Germinal center (tissue), 1 donor: ENCODE measurements around the gene C1orf94.
A peak's percentile ranks its signal among the peaks of the same experiment; 100 is the strongest.

Source experiments
- DNase-seq: peaks from one replicate; pipeline ENCODE4 v3.0.0; 2012; ENCODE audit warnings: mixed read lengths, low spot score

Gene C1orf94, protein sequence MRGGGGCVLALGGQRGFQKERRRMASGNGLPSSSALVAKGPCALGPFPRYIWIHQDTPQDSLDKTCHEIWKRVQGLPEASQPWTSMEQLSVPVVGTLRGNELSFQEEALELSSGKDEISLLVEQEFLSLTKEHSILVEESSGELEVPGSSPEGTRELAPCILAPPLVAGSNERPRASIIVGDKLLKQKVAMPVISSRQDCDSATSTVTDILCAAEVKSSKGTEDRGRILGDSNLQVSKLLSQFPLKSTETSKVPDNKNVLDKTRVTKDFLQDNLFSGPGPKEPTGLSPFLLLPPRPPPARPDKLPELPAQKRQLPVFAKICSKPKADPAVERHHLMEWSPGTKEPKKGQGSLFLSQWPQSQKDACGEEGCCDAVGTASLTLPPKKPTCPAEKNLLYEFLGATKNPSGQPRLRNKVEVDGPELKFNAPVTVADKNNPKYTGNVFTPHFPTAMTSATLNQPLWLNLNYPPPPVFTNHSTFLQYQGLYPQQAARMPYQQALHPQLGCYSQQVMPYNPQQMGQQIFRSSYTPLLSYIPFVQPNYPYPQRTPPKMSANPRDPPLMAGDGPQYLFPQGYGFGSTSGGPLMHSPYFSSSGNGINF

DNA sequence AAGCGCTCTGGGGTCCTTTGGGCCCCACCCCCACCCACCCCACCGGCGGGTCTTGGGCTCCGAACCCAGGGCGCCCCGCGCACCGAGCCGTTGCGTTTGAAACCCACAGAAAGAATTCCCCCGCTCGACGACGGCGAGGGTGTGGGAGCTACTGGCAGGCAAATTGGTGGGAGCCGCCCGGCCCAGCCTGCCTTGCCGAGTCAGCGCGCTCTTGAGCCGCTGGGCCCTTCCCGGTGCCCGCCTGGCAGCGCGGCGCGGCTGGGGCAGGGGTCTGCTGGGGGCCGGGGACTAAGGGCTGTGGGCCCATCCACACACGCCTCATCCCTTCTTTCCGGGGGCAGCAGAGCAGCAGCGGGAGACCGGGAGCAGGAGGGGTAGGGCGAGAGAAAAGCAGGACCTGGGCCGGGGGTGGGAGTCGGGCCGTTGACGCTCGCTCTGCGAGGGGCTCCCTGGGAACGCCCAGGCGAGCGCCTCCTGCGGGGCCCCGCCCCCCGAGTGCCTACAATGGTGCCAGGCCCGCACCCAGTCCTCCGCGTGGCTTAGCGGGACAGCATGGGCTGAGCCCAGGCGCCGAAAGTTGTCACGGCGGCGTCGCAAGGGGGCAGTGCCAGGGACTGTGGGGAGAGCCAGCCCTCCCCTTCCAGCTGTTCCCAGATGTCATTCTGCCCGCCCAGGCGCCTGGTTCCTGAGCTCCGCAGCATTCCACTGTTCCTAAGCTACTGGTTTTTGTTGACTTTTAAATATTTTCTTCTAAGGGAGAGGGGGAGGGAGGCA lies at the start of gene C1orf94:
Gene C1orf94 (plus strand): TSS at position 78 of the 774 bp plus-strand sequence. CDS start 883 bp downstream, outside the sequence.
- DNase-seq, result no peak

DNA sequence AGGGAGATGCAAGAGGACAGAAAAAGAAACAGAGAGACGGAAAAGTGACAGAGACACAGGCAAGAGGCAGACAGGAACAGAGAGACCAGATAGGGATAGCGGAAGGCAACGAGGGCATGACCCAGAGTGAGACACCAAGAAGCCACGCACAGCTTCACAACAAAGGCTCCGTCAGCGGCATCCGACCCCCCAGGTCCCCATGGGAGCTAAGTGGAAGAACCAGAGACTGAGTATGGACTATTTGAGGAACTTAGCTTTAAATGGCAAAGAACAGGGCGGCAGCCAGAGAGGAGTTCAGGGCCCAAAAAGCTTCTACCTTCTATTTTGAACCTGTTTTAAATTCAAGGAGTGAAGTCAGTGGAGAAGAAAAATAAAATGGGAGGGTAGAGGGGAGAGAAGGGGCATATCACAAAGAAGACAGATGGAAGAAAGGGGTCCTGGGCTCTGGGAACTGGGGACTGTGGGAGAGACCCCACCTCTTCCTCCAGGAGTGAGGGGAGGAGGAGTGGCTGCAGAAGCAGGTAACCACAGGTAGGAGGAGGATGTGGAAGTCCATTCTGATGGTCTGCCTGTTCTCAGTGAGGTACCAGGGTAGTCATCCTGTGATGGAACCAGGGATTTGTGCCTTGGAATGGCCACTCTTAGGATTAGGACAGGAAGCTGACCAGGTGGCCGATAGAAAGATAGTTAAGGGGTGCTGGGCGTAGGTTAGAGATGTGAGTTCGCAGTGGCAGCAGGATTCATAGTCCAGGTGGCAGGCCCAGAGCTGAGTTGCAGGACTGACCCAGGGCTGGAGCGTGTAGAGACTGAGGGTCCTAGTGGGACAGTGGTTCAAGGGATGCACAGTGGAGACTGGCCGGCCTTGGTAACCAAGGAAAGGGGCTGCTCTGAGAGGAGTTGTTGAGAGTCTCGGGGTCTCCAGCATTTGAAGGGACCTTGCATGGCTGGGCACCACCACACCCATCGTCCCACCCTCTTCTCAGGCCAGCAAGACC lies 49.4 kb upstream of the C1orf94 start:
- no peak for DNase-seq

DNA sequence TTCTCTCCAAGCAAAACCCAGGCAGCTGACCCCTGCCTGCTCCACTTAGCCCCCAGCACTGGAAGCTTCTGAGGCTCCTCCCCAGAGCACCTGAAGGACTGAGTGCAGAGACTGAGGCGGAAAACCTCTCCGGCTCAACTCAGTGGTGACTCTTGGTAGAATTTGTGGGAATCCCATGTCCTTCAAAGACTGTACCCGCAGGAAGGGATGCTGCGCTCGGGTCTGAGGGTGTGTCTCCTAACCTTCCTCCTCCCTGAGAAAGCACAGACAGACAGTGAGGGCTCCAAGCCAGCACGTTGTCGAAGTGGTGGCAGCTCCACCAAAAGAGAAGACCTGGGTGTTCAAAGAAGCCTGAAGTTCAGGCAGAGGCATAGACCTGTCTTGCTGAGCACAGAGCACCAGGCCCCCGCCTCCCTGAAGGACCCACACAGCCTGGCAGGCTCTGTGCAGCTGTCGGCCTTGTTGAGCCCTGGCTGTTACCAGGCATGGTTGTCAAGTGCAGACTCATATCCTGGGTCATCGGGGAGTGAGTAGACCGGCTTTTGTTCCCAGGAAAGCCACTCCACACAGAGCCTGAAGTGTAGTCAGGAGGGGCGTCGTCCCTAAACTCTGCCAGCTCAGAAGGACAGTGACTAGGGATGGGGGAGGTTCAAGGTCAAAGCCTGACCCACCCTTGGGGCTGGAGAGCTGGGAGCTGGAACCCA lies 48.4 kb upstream of the C1orf94 start:
- DNase-seq, result no peak

DNA sequence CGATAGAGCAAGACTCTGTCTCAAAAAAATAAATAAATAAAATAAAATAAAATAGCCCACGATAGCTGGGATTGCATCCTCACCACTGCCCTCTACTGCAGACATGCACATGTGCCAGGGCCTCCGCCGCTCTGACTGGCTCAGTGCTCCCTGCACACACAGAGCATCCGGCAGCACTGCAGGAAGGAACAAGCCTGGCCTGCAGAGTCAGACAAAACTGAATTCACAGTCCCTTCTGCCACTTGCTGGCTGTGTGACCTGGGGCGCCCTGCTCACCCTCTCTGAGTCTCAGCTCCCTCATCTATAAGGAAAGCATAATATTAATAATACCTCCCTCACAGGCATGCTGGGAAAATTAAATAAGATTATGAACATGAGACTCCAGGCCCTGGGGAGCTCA lies 47.1 kb upstream of the C1orf94 start:
- no peak for DNase-seq

DNA sequence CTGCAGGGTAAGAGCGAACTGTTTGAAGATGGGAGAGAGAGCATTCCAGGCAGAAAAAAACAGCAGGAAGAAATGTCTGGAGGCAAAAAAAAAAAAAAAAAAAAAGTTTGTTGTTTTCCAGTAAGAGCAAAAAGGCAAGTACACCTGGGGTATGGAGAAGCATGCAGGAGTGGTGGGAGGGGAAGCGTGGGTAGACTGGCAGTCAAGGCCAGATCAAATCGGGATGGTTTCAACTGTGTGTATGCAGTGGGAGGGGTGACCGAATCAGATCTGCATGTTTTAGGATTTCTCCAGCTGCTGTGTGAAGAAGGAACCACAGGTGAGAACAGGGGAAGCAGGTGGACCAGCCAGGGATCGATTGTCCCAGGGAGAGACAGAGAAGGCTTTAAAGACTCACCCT lies 46.4 kb upstream of the C1orf94 start:
- no peak for DNase-seq

DNA sequence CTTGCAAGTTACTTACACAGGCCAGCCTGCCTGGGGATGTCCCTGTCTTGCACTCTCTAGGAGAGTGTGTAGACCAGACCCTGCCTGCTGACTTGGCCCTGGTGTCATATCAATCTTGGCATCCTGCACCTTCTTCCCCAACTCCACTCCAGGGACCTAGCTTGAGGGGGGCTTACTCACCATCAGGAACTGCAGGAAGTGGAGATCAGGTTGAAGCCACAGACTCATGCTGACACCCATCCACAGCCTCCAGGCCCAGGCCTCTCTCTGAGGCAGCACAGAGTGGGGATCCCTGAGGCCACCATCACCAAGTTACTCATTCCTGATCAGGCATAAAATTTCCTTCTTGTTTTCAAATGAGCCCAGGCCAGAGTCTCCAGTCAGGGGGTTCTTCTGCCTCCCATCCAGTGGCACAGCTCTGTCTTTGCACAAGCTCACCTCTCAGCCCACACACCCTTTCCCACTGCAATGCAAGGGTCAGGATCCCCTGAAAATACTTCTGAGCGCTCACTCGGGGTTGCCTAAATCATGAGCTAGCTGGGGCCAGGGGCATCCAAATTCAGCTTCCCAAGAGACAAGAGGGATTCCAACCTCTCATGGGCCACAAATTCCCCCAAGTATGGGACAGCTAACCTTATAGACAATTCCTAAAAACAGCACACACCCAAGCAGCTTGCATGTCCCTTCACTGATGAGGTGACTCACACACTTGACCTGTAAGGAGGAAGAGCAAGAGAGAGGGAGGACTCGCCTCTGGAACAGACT lies 45.1 kb upstream of the C1orf94 start:
- DNase-seq, result no peak

DNA sequence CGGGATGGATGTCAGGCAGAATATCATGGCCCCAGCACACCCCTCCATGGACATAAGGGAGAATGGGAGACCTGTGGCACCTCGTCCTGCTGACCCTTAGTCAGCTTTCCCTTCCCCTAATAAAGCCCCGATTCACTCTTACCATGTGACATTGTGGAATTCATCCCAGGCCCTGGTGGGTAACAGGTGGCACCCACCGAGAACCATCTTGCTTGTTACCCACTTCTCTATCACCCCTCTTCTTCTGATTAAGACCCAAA lies 44.6 kb upstream of the C1orf94 start:
- no peak for DNase-seq

DNA sequence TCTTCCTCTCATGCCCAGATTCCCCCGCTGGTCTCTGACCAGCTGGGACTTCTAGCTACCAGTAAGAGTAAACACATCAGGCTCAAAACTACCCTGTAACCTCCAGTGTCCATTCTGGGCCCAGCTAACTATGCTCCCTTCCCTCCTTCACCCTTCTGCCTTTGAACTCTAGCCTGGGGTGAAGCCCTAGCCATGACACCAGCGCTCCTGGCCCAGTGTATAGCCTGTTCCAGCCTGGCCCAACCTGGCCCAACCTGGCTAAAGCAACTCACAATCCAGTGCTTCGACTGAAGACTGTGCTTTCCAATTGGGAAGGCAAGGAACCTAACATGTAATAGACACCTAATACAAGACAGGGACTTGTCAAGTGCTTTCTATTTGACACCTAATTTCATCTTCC lies 39.3 kb upstream of the C1orf94 start:
- no peak for DNase-seq

DNA sequence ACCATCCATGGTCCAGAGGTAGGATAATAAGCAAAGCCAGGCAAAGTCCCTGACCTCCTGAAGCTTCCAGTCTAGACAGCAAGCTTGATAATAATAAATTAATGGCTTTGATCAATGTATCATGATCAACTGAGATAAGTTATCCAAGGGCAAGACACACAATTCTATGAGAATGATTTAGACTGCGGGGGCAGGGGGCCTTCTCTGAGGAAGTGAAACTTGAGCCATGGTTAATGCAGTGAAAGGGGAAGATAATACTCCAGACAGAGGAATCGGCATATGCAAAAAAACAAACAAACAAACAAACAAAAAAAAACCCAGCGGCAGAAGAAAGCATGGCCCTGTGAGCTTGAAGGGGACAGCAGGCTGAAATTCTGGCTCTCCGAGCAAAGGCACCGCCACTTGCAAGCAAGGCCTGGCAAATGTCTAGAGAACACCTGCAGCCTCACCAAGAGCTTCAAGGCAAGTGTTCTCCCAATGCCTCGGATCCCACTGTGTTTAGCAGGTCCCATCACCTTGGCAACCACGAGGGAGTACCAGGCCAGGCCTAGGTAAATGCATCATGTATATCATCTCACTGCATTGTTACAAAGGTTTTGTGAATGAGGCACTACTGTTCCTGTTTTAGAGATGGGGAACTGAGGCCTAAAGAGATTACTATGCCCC lies 36.6 kb upstream of the C1orf94 start:
- DNase-seq, result peak; percentile 31

DNA sequence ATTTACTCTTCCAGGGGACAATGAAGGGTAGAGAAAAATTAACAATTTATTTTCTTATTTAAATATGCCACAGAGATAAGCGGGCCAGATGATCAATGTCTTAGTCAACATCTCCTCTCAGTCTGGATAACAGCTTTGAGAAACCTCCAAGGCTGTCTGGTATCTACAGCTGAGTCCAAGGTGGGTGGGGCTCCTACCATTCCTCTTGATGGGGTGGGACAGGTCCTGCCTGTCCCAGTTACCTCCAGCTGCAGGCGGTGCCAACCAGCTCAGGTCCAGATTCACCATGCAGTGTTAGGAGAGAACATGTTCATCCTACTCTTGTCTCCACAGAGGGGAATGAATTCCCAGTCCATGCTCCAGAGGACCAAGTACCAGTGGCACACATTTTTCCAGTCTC lies 32.7 kb upstream of the C1orf94 start:
- DNase-seq, result no peak

DNA sequence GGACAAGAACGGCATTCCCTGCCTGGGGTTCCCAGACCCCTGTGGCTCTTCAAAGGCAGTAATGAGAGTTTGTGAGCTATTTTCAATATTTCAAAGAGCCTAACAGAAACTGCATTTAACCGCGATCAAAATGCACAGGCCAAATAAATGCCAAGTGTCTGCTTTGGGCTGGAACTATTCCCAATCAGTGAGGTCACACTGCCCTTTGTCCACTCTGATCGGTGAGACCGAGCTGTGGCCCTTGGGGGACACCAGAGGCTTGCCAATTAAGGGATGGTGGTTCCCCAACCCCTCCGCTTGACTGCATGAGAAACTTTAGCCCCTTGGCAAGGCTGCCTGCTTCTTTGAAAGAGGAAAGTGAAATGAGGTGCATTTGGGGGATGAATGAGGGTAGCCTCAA lies 31.9 kb upstream of the C1orf94 start:
- no peak for DNase-seq

DNA sequence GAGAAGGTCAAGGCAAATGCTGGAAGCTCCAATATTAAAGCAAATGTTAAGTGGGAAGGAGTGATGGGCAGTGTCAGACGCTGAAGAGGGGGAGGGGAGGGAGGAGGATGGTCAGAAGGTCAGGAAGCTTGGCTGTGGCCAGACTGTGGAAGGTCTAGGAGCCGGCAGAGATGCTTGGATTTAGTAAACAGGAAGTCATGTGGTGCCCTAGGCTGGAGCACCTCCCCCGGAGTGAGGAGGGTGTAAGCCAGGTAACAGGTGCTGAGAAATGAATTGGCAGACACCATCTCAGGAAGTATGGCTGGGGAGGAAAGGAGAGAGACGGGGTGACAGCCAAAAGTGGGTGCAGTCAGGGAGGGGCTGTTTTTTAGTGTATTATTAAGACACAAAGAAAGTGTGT lies 29.4 kb upstream of the C1orf94 start:
- no peak for DNase-seq

DNA sequence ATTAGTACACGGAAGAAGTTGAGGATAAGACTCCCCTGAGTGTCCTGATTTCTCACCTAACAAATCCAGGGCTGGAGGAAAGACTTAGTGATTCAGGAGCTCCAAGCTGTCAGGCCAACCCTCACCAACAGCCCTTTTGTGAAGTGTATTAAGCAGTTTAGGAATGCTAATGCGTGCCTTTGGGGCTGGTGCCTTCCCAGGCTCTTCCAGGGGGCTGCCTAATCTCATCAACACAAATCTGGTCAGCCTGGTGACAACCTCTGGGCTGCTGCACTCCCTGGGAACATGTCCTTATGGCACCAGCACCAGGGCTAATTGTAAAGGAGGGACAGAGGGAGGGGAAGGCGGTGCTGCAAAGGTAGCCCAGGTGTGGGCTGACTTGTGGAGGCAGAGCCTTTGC lies 27.2 kb upstream of the C1orf94 start:
- no peak for DNase-seq

DNA sequence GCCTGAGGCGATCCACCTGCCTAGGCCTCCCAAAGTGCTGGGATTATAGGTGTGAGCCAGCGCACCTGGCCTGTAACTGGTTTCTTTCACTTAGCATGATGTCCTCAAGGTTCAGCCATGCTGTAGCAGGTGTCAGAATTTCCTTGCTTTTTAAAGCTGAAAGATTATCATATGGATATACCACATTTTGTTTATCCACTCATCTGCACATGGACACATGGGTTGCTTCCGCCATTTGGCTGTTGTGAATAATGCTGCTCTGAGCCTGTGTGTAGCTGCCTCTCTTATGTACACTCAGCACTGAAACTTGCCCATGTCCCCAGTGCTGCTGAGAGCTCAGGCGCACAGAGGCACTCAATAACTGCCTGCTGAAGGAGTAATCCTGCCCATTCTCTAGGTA lies 23.5 kb upstream of the C1orf94 start:
- DNase-seq, result no peak

DNA sequence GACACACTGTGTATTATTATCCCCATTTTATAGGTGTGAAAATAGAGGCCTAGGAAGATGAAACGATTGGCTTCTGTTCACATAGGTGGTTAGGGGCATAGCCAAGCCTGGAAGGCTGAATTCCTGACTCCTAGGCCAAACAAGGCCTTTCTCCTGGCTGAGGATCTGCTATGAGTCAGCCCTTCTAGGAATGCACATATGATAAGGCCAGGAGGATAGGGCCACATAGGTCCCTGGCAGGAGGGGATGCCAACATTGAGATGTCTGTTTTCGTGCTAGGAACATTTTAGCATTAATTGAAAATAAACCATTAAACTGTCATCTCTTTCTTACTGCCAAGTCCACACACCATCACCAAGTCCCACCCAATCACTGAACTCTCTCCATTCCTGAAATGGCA lies 20.8 kb upstream of the C1orf94 start:
- no peak for DNase-seq

DNA sequence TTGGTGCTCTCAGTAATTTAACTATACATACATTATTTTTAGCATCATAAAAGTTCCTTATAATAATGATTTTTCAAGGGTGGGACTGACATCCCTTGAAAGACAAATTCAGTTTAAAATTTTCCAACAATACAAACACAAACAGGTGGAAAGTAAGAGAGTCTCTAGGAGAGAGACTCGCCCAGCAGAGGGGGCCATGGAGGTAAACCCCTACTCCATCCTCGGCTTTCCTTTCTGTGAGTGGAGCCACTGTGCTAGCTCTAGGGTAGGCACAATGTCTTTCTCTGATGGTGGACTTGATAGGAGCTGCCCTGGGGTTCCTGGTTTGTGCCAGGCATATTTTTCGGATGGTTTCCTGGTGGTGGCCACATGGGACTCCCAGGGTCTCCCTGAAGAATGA lies 20.0 kb upstream of the C1orf94 start:
- no peak for DNase-seq

DNA sequence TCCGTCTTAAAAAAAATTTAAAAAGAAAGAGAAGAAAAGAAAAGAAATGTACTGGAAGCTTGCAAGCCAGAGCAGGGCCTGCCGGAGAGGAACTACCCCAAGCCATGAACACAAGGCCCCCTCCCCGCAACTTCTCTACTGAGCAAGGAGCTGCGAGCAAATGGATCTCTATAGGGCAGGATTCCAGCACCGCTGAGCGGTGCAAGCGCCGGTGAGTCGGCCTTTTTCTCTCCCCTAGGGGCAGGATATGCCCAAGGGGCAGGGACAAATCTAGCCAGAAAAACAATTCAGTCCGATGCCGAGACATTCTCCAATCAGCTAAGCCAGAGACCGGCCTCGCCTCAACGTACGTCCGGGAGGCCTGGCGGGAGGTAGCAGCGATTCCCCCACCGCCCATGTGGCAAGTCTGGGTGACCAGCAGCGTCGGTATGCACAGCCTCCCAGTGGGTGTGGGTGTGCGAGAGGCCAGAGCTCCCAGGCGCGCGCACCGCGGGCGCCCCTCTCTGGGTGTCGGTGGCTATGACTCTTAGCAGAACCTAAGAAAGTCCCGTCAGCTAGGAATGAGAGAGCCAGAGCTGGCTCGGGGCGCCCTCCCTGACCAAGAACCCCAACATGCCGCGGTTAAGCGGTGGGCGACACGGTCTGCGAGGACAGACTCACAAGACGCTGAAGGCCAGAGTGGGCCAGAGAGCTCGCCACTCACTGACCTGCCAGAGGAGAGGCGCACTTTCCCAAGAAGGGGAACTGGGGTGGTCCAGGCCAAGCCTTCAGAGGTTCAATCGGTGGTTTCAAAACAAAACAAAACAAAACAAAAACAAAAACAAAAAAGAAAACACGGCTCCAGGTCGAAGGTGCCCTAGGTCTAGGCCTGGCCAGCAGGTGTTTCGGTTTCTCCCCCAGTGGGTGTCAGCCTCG lies 13.6 kb upstream of the C1orf94 start:
- DNase-seq, result peak; percentile 72

DNA sequence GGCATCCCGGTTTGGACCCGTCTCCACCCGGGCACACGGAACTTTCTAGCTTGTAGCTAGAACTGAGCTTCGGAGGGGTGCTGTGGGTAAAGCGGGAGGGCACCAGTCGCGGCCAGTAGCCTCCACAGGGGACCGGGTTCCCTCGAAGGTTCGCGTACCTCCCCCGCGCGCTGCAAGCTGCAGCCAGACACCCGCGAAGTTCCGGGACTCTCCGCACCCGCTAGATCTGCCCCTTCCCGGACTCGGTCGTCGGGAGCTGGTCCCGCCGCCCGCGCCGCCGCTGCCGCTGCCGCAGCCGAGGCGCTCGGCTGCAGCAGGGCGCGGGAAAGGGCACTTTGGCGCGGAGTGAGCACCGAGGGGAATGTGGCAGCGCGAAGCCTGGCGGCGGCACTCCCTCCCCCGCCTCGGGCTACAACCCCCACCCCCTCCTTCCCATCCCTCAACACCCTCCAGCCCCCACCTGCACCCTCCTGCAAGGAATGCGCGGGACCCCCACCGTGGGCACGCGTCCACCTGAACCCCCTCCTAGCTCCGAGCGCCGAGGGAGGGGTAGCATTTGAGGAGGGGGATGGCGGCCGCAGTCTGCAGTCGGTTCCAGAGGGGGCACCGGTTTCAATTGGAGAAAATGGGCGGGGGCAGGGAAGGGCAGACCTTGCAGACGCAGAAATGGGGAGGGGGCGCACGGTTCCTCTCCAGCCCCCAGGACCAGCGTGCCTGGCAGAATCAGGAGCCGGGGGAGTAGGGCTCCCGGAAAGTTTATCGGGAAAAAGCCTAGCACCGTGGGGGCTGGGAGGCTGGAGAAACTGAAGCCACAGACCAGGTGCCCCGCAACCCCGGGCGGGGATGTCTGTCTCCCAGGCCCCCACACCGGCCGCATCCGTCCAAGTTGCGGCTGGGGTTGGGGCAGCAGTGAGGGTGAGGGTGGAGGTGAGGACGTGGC lies 12.6 kb upstream of the C1orf94 start:
- no peak for DNase-seq
